Retinal pigment epithelial cell (primary cell): ENCODE results near the gene CELA3A.
"Not testable (repeated sequence)": the region's sequence is repeated elsewhere in the genome, so short reads cannot be mapped to it uniquely, and the experiment has no call there.

Experiments
- DNase-seq: peaks from one replicate; pipeline ENCODE4 v3.0.0-alpha.2; 2010; ENCODE audit warnings: low read depth
- H3K4me3 ChIP-seq: 2 replicates; pipeline ENCODE4 v1.5.1; 2011; ENCODE audit warnings: mild to moderate bottlenecking, low read length, control low read depth, moderate library complexity
- TF ChIP-seq, protein P1 (sequence below): conservative IDR thresholded peaks from 2 replicates; pipeline ENCODE4 v1.5.1; 2011; ENCODE audit warnings: low read depth, low read length, control low read depth, inconsistent platforms

The CELA3A gene

DNA sequence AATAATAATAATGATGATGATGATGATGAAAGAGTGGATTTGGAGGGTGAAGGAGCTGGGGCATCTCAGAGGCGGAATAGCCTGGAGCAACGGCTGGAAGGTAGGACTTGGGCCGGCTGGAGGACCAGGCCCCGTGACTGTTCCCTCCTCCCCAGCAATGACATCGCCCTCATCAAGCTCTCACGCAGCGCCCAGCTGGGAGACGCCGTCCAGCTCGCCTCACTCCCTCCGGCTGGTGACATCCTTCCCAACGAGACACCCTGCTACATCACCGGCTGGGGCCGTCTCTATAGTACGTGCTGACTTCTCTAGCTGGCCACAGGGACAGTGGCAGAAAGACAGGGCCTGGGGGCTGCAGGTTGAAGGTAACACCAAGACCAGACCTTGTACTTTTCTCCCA lies 17.9 kb upstream of the CELA3A start:
- DNase-seq, H3K4me3 ChIP-seq: not testable (repeated sequence)

DNA sequence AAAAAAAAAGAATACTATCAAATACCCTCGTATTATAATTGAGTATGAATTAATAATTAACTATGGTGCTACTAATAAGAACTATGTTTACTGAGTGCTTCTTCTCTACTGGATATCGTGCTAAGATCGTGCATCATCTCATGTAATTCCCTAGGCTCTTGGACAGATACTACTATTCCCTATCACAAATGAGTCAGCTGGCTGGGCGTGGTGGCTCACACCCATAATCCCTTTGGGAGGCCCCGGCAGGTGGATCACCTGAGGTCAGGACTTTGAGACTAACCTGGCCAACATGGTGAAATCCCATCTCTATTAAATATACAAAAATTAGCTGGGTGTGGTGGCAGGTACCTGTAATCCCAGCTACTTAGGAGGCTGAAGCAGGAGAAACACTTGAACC lies 15.6 kb upstream of the CELA3A start:
- H3K4me3 ChIP-seq, DNase-seq: not testable (repeated sequence)

DNA sequence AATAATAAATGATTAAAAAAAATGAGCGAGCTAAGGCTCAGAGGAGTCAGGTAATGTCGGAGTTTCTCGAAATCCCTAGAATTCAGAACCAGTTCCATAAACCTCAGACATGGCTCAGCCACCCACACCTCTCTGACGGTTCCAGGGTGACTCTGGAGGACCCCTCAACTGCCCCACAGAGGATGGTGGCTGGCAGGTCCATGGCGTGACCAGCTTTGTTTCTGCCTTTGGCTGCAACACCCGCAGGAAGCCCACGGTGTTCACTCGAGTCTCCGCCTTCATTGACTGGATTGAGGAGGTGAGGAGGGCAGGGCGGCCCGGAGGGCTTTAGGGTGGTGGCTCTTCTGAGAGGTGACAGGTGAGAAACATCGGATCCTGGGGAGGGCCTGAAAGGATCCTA lies 15.1 kb upstream of the CELA3A start:
- H3K4me3 ChIP-seq, DNase-seq: not testable (repeated sequence)

DNA sequence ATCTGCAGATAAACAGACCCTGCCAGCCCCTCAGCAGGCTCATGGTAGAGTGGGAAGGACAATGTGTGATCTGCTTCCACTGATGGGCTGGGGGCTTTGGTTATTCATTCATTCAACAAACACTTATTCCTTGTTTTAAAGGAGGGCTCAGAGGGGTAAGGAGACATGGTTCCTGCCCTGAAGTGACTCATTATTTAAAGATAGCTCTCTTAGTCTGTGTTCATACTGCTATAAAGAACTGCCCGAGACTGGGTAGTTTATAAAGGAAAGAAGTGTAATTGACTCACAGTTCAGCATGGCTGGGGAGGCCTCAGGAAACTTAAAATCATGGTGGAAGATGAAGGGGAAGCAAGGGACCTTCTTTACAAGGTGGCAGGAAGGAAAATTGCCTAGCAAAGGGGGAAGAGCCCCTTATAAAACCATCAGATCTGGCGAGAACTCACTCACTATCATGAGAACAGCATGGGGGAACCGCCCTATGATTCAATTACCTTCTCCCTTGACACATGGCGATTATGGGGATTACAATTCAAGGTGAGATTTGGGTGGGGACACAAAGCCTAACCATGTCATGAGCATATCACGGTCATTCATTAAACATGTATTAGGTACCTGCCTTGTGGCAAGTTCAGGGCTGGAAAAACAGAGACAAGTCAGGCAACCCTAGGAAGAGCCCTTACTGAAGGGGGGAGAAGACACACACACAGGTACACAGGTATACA lies 11.6 kb upstream of the CELA3A start:
- DNase-seq, H3K4me3 ChIP-seq: not testable (repeated sequence)

- H3K4me3 ChIP-seq, DNase-seq: not testable (repeated sequence)
These were observed 9.3 kb upstream of the CELA3A start for GRCh38 chr1:21992186-21992585.

DNA sequence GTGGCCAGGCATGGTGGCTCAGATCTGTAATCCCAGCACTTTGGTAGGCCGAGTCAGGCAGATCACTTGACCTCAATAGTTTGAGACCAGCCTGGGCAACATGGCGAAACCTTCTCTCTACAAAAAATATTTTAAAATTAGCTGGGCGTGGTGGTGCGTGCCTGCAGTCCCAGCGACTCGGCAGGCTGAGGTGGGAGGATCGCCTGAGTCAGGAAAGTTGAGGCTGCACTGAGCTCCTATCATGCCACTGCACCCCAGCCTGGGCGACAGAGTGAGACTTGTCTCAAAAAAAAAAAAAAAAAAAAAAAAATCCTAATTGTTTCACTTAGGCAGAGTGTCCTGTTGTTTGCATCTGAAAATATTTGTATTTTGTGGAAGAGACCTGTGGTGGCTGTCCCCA lies 6.7 kb upstream of the CELA3A start:
- not testable (repeated sequence) for H3K4me3 ChIP-seq, DNase-seq

- H3K4me3 ChIP-seq, DNase-seq: not testable (repeated sequence)
These were observed 4.8 kb upstream of the CELA3A start for GRCh38 chr1:21996663-21996970.

- H3K4me3 ChIP-seq, DNase-seq: not testable (repeated sequence)
These were observed 3.4 kb upstream of the CELA3A start for GRCh38 chr1:21997891-21998623.

DNA sequence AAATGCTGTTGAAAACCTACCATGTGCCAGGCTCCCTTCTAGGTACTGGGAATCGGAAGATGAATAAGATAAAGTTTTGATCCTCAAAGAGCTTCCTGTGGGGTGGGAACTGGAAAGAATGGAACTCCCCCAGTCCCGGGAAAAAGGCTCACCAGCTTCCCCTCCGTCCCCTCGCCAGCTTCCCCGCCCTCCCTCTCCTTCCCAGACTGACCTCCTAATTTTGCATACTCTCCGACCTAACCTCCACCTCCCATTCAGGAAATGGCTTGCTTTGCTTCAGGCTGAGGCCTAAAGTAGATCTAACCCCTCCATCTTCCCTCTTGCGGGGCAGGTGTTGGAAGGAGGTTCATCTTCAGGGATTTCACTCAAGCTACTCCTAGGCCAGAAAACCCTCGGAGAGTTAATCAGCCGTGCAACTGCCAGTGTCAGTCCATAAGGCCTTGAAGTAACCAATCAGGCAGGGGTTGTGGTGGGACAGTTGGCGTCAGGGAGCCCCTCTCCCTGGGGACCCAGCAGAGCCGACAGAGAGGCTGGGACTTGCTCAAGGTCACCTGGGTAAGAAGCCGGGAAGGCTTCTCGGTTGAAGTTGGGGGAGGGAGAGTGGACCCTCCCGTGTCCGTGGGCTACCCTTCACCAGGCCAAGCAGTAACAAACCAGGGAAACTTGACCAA lies 2.7 kb upstream of the CELA3A start:
- DNase-seq, H3K4me3 ChIP-seq: not testable (repeated sequence)

DNA sequence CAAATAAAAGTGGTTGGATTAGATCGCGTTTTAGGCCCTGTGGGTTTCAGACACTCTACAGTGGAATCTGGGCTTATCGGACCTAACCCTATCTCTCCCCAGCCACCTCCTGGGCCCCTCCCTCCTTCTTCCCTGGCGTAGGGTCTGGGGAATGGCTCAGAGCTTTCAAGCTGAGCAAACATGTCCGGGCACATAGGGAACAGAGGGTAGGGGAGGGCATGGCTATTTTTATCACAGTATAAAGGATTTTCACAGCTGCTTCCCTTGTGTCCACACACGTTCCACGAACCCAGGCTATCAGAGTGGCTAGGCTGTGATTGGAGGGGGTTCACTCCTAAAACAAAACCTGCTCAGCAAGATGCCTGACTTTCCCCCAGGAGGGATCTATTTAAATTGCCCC lies 1.8 kb upstream of the CELA3A start:
- not testable (repeated sequence) for H3K4me3 ChIP-seq, DNase-seq

- not testable (repeated sequence) for H3K4me3 ChIP-seq, DNase-seq
These were observed 1.0 kb downstream of the CELA3A start for GRCh38 chr1:22002461-22002860.

GRCh38 chr1:22002875-22003274 lies 1.4 kb downstream of the CELA3A start:
- not testable (repeated sequence) for H3K4me3 ChIP-seq, DNase-seq

- DNase-seq, H3K4me3 ChIP-seq: not testable (repeated sequence)
These were observed 2.5 kb downstream of the CELA3A start for GRCh38 chr1:22003959-22004358.

- TF ChIP-seq, protein P1, sequence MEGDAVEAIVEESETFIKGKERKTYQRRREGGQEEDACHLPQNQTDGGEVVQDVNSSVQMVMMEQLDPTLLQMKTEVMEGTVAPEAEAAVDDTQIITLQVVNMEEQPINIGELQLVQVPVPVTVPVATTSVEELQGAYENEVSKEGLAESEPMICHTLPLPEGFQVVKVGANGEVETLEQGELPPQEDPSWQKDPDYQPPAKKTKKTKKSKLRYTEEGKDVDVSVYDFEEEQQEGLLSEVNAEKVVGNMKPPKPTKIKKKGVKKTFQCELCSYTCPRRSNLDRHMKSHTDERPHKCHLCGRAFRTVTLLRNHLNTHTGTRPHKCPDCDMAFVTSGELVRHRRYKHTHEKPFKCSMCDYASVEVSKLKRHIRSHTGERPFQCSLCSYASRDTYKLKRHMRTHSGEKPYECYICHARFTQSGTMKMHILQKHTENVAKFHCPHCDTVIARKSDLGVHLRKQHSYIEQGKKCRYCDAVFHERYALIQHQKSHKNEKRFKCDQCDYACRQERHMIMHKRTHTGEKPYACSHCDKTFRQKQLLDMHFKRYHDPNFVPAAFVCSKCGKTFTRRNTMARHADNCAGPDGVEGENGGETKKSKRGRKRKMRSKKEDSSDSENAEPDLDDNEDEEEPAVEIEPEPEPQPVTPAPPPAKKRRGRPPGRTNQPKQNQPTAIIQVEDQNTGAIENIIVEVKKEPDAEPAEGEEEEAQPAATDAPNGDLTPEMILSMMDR, result peak; percentile 42
- not testable (repeated sequence) for DNase-seq, H3K4me3 ChIP-seq
These were observed 4.0 kb downstream of the CELA3A start for GRCh38 chr1:22005261-22006149.

- H3K4me3 ChIP-seq, DNase-seq: not testable (repeated sequence)
These were observed 5.3 kb downstream of the CELA3A start for GRCh38 chr1:22006736-22007135.

GRCh38 chr1:22007262-22007661 lies 5.8 kb downstream of the CELA3A start:
- not testable (repeated sequence) for DNase-seq, H3K4me3 ChIP-seq

- H3K4me3 ChIP-seq, DNase-seq: not testable (repeated sequence)
These were observed 8.1 kb downstream of the CELA3A start for GRCh38 chr1:22009566-22009965.

DNA sequence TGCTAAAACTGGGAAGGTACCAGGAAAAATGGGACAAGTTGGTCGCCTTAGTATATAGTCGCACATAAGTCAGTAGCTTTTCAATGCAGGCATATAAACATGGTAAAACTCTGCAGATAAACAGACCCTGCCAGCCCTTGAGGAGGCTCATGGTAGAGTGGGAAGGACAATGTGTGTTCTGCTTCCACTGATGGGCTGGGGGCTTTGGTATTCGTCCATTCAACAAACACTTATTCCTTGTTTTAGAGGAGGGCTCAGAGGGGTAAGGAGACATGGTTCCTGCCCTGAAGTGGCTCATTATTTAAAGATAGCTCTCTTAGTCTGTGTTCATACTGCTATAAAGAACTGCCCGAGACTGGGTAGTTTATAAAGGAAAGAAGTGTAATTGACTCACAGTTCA lies 11.3 kb downstream of the CELA3A start:
- not testable (repeated sequence) for DNase-seq, H3K4me3 ChIP-seq
